ENCODE results near the gene KYAT1. TPM values are rescaled to one million over a fixed set of nuclear protein-coding genes. Genes with fewer than 3 reads are reported as not detected.

Gene KYAT1
- polyA plus RNA-seq, 1 donor (not counting 4 experiments of a cell fraction or from before 2014, with no cell fraction given), result 10.9 TPM

- no peak for TF ChIP-seq CTCF (optimal IDR thresholded peaks at IDR 0.05 in 1 of 3, IDR thresholded peaks at IDR 0.05 in 1 of 3, conservative IDR thresholded peaks at IDR 0.05 in 1 of 3; ENCODE audit: extremely low read depth in 1 of 3, insufficient read depth in 2 of 3, low read length in 3 of 3)
- no peak for TF ChIP-seq EZH2 (IDR thresholded peaks at IDR 0.05; ENCODE audit: low read length)
- Histone ChIP-seq H3K4me2 (ENCODE audit: control insufficient read depth, extremely low read depth, insufficient read depth, low read depth, low read length) (no peak overlapping the region), H3K9me1 (ENCODE audit: control insufficient read depth, extremely low read depth, insufficient read depth, low read length) (no peaks in the 10 kb centered on the region), H3K4me1 (ENCODE audit: control insufficient read depth, extremely low read depth, insufficient read depth, low read length) (peaks cover 4% of the 10 kb centered on the region), H3K27me3 (ENCODE audit: control insufficient read depth, extremely low read depth, insufficient read depth, low read length) (no peaks in the 10 kb centered on the region), H3K9me3 (ENCODE audit: control insufficient read depth, low read depth, low read length) (no peaks in the 10 kb centered on the region), H2AFZ (ENCODE audit: control insufficient read depth, low read length) (no peak overlapping the region), H3K79me2 (ENCODE audit: control insufficient read depth, insufficient read depth, low read length) (no peaks in the 10 kb centered on the region), H4K20me1 (ENCODE audit: control insufficient read depth, extremely low read depth, insufficient read depth, low read length) (no peaks in the 10 kb centered on the region), H3K9ac (ENCODE audit: control insufficient read depth, extremely low read depth, insufficient read depth, low read length) (no peak overlapping the region), H3K27ac (ENCODE audit: control insufficient read depth, insufficient read depth, low read length) (no peak overlapping the region), H3K4me3 (ENCODE audit: control insufficient read depth in 2 of 3, extremely low read depth in 1 of 3, insufficient read depth in 2 of 3, low read depth in 1 of 3, low read length in 3 of 3) (no peak overlapping the region), H3K36me3 (ENCODE audit: control insufficient read depth in 2 of 2, extremely low read depth in 1 of 2, insufficient read depth in 2 of 2, low read length in 2 of 2) (no peaks in the 10 kb centered on the region)
- dilution Hi-C loops (cut with MboI; ENCODE audit: extremely low pct_ligation_motif_present, low sequenced_read_pairs), result no loop called here
- DNase-seq (ENCODE audit: low read depth, low spot score) (no peak), FAIRE-seq (no peak)
These were observed 11.4 kb downstream of the KYAT1 start for GRCh38 chr9:128870128-128870940.

- no peaks in the 10 kb centered on the region for H3K36me3 ChIP-seq (ENCODE audit: control insufficient read depth in 2 of 2, extremely low read depth in 1 of 2, insufficient read depth in 2 of 2, low read length in 2 of 2)
- H3K4me2 ChIP-seq (ENCODE audit: control insufficient read depth, extremely low read depth, insufficient read depth, low read depth, low read length), result no peak overlapping the region
- H3K9ac ChIP-seq (ENCODE audit: control insufficient read depth, extremely low read depth, insufficient read depth, low read length), result no peak overlapping the region
- TF ChIP-seq CTCF (optimal IDR thresholded peaks at IDR 0.05 in 1 of 3, IDR thresholded peaks at IDR 0.05 in 1 of 3, conservative IDR thresholded peaks at IDR 0.05 in 1 of 3; ENCODE audit: extremely low read depth in 1 of 3, insufficient read depth in 2 of 3, low read length in 3 of 3), result peak; percentile 83 to 99 (median 92)
- TF ChIP-seq EZH2 (IDR thresholded peaks at IDR 0.05; ENCODE audit: low read length), result no peak
- dilution Hi-C loops (cut with MboI; ENCODE audit: extremely low pct_ligation_motif_present, low sequenced_read_pairs), result no loop called here
- no peaks in the 10 kb centered on the region for H3K9me1 ChIP-seq (ENCODE audit: control insufficient read depth, extremely low read depth, insufficient read depth, low read length)
- no peaks in the 10 kb centered on the region for H3K27me3 ChIP-seq (ENCODE audit: control insufficient read depth, extremely low read depth, insufficient read depth, low read length)
- no peaks in the 10 kb centered on the region for H3K9me3 ChIP-seq (ENCODE audit: control insufficient read depth, low read depth, low read length)
- H3K27ac ChIP-seq (ENCODE audit: control insufficient read depth, insufficient read depth, low read length), result no peak overlapping the region
- peaks cover 2% of the 10 kb centered on the region for H3K79me2 ChIP-seq (ENCODE audit: control insufficient read depth, insufficient read depth, low read length)
- no peak overlapping the region for H2AFZ ChIP-seq (ENCODE audit: control insufficient read depth, low read length)
- H3K4me1 ChIP-seq (ENCODE audit: control insufficient read depth, extremely low read depth, insufficient read depth, low read length), result peaks cover 14% of the 10 kb centered on the region
- no peaks in the 10 kb centered on the region for H4K20me1 ChIP-seq (ENCODE audit: control insufficient read depth, extremely low read depth, insufficient read depth, low read length)
- FAIRE-seq (no peak), DNase-seq (ENCODE audit: low read depth, low spot score) (no peak)
- no peak overlapping the region for H3K4me3 ChIP-seq (ENCODE audit: control insufficient read depth in 2 of 3, extremely low read depth in 1 of 3, insufficient read depth in 2 of 3, low read depth in 1 of 3, low read length in 3 of 3)
These were observed 18.1 kb downstream of the KYAT1 start for GRCh38 chr9:128863647-128864046.

All from keratinocyte (primary cell).